K562 (cell line): Measurements from ENCODE around the gene INCA1. TPM values are rescaled to one million over a fixed set of nuclear protein-coding genes. Genes with fewer than 3 reads are reported as not detected.
A peak's percentile ranks its signal among the peaks of the same experiment; 100 is the strongest.

Experiments
- BRD9 ChIP-seq: fragments of 450-650 bp; IDR thresholded peaks from 2 replicates; pipeline ENCODE4 v1.6.1; 2018; ENCODE audit warnings: low read depth; ENCODE audit not compliant: partially characterized antibody
- CCAR2 ChIP-seq: fragments of 200-400 bp; formaldehyde crosslinking; IDR thresholded peaks from 2 replicates; pipeline ENCODE4 v1.6.1; 2017; ENCODE audit warnings: mild to moderate bottlenecking, low read depth, low read length
- CEBPG ChIP-seq, 3 experiments: fragments of 200-800 bp in 1 of 3; sonication (Bioruptor generic) in 1 of 3; sonication (generic) in 1 of 3; formaldehyde crosslinking in 1 of 3; IDR thresholded peaks in 2 of 3; conservative IDR thresholded peaks in 1 of 3; 2 replicates each; pipeline versions ENCODE4 v1.6.1 to v1.8.0; 2016 to 2022; ENCODE audit warnings: missing compliant biosample characterization in 2 of 3, missing genetic modification characterization in 2 of 3, mild to moderate bottlenecking in 1 of 3, missing genetic modification reagents in 1 of 3
- CHD1 ChIP-seq: fragments of 200-600 bp; sonication (generic); IDR thresholded peaks from one replicate; pipeline ENCODE4 v1.6.1; 2012; ENCODE audit warnings: mild to moderate bottlenecking, moderate library complexity, low read length, inconsistent platforms
- CTCF ChIP-seq, 3 experiments: IDR thresholded peaks in 2 of 3; conservative IDR thresholded peaks in 1 of 3; 2 replicates each; pipeline ENCODE4 v1.5.1; 2011 to 2012; ENCODE audit warnings: low read length in 3 of 3, mild to moderate bottlenecking in 3 of 3, control low read depth in 2 of 3, improper control_type of control experiment in 1 of 3, inconsistent platforms in 1 of 3, low read depth in 1 of 3, mixed read lengths in 1 of 3, moderate library complexity in 1 of 3; ENCODE audit not compliant: insufficient read depth in 2 of 3
- CUX1 ChIP-seq: fragments of 200-800 bp; sonication (Bioruptor generic); IDR thresholded peaks from 2 replicates; pipeline ENCODE4 v1.6.1; 2016; ENCODE audit warnings: missing genetic modification characterization, missing compliant biosample characterization
- ELF2 ChIP-seq: fragments of 250-450 bp; sonication (Bioruptor Pico); IDR thresholded peaks from 2 replicates; pipeline ENCODE4 v1.5.0; 2021; ENCODE audit warnings: mild to moderate bottlenecking
- NEUROD1 ChIP-seq: fragments of 150-350 bp; IDR thresholded peaks from 2 replicates; pipeline ENCODE4 v1.6.1; 2014; ENCODE audit warnings: borderline replicate concordance, low read length, low read depth; ENCODE audit not compliant: partially characterized antibody
- PHF20 ChIP-seq: fragments of 450-650 bp; IDR thresholded peaks from 2 replicates; pipeline ENCODE4 v1.6.1; 2018; ENCODE audit not compliant: partially characterized antibody
- POLR2H ChIP-seq: IDR thresholded peaks from 2 replicates; pipeline ENCODE4 v1.6.1; 2016; ENCODE audit warnings: missing genetic modification characterization, low read depth, mild to moderate bottlenecking, control low read depth, missing compliant biosample characterization, moderate library complexity
- SMARCE1 ChIP-seq: fragments of 450-650 bp; IDR thresholded peaks from 2 replicates; pipeline ENCODE4 v1.7.1; 2016; ENCODE audit warnings: mild to moderate bottlenecking
- TAF7 ChIP-seq: fragments of 450-650 bp; IDR thresholded peaks from 2 replicates; pipeline ENCODE4 v1.6.1; 2016; ENCODE audit warnings: missing genetic modification characterization, missing compliant biosample characterization
- ZNF282 ChIP-seq: sonication (generic); formaldehyde crosslinking; IDR thresholded peaks from 2 replicates; pipeline ENCODE4 v1.8.1; 2023; ENCODE audit warnings: missing genetic modification reagents
- ZNF766 ChIP-seq: fragments of 200-800 bp; sonication (Bioruptor generic); conservative IDR thresholded peaks from 2 replicates; pipeline ENCODE4 v1.6.1; 2016; ENCODE audit warnings: missing genetic modification characterization, missing compliant biosample characterization
- polyA plus RNA-seq, 8 experiments: library from polyadenylated mRNA; depleted of rRNA in 4 of 8; stranded (reverse) in 5 of 8; unstranded in 3 of 8; fragments of >200 nt; fragmentation: Nextera tagmentation in 2 of 8; fragmentation: Illumina TruSeq in 1 of 8; extraction: Ambion mirVana in 2 of 8; extraction: Trizol in 1 of 8; gene quantifications; 2 replicates each; pipeline versions ENCODE4 v1.2.1 to v1.2.3, GENCODE V29; 2011 to 2014; ENCODE audit warnings: inconsistent platforms in 1 of 8, missing spikeins in 1 of 8
- total RNA-seq, 7 experiments: library from RNA; depleted of rRNA in 6 of 7; stranded (reverse); fragments of >200 nt in 6 of 7; fragmentation: Illumina TruSeq in 2 of 7; extraction: Trizol in 2 of 7; gene quantifications; 2 replicates each; pipeline versions ENCODE4 v1.2.1 to v1.2.3, GENCODE V29; 2011 to 2021; ENCODE audit warnings: low replicate concordance in 1 of 7
- TF ChIP-seq, protein P1 (sequence below): fragments of 250-450 bp; sonication (Bioruptor Pico); IDR thresholded peaks from 2 replicates; pipeline ENCODE4 v1.8.0; 2022; ENCODE audit warnings: inconsistent platforms, mild to moderate bottlenecking, moderate library complexity, borderline replicate concordance
- TF ChIP-seq, protein P2 (sequence below): fragments of 450-650 bp; IDR thresholded peaks from 2 replicates; pipeline ENCODE4 v1.6.1; 2018; ENCODE audit not compliant: partially characterized antibody

The INCA1 gene
- total and polyA plus RNA-seq, 9 of the 15 experiments (the other 6 are each of a cell fraction or from before 2014, with no cell fraction given), result 0.08 to 0.50 (median 0.13) TPM; not detected in 4

DNA sequence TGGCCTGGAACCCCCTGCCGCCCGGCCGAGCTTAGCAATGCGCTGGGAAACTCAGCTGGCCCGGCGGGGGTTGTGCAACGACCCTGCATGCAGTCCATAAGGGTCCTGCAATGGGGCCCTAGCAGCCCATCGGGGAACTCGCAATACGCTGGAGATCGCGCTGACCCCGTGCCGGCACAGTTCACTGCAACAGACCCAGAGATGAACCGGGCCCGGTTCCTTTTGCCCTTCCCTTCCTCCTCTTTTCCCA is 57.9 kb downstream of the INCA1 start (continued):
- TF ChIP-seq CUX1 (CRISPR knock-in tag), result no peak
- no peak for TF ChIP-seq ELF2
- TF ChIP-seq, protein P1, sequence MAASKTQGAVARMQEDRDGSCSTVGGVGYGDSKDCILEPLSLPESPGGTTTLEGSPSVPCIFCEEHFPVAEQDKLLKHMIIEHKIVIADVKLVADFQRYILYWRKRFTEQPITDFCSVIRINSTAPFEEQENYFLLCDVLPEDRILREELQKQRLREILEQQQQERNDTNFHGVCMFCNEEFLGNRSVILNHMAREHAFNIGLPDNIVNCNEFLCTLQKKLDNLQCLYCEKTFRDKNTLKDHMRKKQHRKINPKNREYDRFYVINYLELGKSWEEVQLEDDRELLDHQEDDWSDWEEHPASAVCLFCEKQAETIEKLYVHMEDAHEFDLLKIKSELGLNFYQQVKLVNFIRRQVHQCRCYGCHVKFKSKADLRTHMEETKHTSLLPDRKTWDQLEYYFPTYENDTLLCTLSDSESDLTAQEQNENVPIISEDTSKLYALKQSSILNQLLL, result no peak
- no peak for TF ChIP-seq ZNF766 (CRISPR knock-in tag)
- no peak for TF ChIP-seq SMARCE1
- TF ChIP-seq NEUROD1, result no peak
- TF ChIP-seq PHF20, result no peak
- no peak for TF ChIP-seq BRD9
- TF ChIP-seq ZNF282 (CRISPR knock-in tag), result no peak
- TF ChIP-seq CHD1, result no peak
- TF ChIP-seq POLR2H, result no peak
- peak; percentile 31; the same call in 1 of the 2 replicates for TF ChIP-seq TAF7 (tag)
- TF ChIP-seq CTCF (IDR thresholded peaks at IDR 0.05 in 2 of 3, conservative IDR thresholded peaks at IDR 0.05 in 1 of 3; ENCODE audit: insufficient read depth in 2 of 3, low read depth in 1 of 3, low read length in 3 of 3), result no peak
- no peak for TF ChIP-seq CEBPG (CRISPR knock-in tag; IDR thresholded peaks at IDR 0.05)
- peak in 1 of 2 experiments; percentile 53; a peak in 1 of 4 replicates for TF ChIP-seq CEBPG (tag; conservative IDR thresholded peaks at IDR 0.05 in 1 of 2, IDR thresholded peaks at IDR 0.05 in 1 of 2)
- TF ChIP-seq, protein P2, sequence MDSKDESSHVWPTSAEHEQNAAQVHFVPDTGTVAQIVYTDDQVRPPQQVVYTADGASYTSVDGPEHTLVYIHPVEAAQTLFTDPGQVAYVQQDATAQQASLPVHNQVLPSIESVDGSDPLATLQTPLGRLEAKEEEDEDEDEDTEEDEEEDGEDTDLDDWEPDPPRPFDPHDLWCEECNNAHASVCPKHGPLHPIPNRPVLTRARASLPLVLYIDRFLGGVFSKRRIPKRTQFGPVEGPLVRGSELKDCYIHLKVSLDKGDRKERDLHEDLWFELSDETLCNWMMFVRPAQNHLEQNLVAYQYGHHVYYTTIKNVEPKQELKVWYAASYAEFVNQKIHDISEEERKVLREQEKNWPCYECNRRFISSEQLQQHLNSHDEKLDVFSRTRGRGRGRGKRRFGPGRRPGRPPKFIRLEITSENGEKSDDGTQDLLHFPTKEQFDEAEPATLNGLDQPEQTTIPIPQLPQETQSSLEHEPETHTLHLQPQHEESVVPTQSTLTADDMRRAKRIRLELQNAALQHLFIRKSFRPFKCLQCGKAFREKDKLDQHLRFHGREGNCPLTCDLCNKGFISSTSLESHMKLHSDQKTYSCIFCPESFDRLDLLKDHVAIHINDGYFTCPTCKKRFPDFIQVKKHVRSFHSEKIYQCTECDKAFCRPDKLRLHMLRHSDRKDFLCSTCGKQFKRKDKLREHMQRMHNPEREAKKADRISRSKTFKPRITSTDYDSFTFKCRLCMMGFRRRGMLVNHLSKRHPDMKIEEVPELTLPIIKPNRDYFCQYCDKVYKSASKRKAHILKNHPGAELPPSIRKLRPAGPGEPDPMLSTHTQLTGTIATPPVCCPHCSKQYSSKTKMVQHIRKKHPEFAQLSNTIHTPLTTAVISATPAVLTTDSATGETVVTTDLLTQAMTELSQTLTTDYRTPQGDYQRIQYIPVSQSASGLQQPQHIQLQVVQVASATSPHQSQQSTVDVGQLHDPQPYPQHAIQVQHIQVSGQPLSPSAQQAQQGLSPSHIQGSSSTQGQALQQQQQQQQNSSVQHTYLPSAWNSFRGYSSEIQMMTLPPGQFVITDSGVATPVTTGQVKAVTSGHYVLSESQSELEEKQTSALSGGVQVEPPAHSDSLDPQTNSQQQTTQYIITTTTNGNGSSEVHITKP, result no peak
- no peak for TF ChIP-seq CCAR2
